Measurements from ENCODE around the gene PIGZ.

Gene PIGZ

DNA sequence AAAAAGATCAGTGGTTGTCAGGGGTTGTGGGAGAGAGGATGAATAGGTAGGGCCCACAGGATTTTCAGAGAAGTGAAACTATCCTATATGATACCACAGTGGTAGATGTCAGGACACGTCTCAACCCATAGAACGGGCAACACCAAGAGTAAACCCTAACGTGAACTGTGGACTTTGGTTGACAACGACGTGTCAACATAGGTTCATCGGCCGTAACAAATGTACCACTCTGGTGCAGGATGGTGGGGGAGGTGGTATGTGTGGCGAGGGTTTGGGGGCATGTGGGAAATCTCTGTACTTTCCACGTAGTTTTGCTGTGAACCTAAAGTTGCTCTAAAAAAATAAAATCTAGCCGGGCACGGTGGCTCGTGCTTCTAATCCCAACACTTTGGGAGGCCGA, 13.0 kb upstream of the PIGZ start:
- DNase-seq, result no peak

DNA sequence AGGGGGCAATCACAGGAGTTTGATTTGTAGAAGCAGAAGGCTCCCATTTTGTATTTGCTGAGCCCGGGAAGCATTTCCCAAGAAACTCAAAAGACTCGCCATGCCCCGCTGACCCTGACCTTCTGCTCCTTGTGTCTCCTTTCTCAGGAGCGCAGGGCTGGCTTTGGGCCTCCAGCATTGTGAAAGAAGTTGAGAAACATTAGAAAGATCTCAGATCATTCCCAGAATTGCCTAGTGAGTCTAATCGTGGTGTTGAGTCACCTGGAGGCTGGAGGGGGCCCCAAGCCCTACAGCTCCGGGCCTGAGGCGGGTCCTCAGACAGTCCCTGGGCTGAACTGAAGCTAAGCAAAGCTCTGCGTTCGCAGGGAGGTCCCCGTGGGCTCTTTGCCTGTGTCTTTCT, 10.9 kb upstream of the PIGZ start:
- DNase-seq, result no peak

DNA sequence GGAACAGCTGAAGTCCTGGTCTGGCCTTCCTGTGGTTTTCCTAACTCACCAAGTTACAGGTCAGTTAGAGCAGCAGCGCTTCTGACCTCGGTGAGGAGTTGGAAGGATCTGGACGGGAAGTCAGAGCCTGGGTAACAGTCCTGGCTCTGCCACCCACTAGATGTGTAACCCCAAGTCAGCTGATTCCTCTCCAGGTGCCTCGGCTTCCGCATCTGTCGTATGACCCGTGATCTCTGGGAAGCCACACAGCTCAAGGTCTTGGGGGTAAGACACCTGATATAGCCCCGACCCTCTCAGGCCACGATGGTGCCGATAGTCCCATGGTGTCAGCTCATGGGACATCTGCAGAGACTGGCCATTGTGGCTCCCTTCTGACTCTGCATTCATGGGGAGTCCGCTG, 8.3 kb upstream of the PIGZ start:
- no peak for DNase-seq

DNA sequence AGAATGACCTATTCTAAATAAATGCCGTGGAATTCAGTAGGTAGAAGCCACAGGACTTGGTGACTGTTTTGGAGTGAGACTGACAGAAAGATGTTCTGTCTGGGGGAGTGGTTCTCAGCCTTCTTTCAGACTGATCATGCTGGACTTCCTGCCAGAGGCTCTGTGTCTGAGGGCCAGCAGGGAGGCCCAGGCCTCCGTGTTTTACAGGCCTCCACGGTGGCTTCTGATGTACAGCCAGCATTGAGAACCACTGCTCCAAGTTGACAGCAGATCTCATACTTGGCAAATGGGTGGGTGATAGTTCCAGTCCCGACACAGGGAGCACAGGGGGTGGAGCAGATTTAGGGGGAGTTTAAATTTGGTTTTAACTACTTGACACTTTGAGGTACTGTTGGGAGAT, 6.7 kb upstream of the PIGZ start:
- no peak for DNase-seq

DNA sequence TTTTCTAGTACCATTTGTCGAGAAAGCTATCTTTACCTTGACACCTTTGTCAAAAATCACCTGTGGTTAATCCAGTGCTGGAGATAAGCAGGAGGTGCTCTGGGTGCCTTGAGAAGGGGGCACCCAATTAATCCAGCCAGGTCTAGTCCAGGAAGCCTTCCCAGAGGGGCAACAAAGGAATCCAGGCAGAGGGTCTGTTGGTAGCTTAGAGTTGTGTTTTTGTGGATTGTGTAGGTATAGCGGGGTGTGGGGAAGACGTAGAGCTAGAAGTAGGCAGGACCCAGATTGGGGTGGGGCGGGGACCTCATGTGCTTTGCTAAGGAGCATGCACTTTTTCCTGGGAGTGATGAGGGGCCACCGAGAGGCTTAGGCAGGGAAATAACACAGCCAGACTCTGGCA, 6.0 kb upstream of the PIGZ start:
- DNase-seq, result no peak

DNA sequence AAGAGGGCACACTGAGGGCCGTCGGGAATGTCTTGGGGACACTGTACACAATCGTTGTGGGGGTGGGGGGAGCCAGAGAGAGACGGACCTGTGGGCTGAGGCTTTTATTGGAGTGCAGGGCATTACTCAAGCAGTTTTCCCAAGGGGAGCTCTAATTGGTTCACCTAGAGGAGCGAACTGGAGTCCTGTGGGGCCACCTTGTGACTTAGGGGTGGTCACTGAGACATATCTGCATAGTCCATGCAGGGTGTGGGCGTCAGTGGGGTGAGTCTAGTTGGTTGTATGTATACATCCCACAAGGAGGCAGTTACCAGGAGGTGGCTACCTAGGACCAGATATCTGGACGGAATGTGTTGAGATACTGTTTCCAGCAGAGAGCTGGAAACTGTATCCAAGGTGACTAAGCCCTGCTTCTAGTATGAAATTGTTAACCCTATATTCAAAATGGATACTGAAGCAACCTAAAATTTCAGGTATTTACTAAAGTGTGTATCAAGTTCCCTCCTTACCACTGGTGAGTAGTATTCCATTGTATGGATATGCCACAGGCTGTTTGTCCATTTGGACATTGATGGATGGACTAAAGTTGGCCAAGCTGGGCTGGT, 2.6 kb upstream of the PIGZ start:
- no peak for DNase-seq

DNA sequence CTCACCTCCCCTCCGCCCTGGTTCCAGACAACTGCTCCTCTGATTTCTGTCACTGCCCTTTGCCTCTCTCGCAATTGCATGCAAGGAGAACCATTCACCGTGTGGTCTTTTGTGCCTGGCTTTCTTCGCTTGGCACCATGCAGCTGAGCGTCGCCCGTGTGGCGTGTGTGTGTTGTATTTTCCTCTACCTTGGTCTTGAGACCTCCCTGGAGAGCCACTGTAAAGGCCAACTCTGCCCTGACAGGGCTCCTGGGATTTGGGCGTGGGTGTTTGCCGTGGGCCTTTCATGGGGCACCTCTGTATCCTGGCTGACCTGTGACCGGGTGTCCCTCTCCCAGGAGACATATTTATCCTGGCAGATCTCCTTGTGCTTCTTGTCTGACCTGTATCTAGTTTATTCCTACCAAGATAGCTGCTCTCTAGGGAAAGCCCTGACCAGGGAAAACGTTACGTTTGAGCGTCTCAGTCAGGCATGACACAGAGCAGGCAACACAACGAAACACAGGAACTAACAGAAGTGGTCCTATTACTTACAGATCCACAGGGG, 2.0 kb upstream of the PIGZ start:
- no peak for DNase-seq

DNA sequence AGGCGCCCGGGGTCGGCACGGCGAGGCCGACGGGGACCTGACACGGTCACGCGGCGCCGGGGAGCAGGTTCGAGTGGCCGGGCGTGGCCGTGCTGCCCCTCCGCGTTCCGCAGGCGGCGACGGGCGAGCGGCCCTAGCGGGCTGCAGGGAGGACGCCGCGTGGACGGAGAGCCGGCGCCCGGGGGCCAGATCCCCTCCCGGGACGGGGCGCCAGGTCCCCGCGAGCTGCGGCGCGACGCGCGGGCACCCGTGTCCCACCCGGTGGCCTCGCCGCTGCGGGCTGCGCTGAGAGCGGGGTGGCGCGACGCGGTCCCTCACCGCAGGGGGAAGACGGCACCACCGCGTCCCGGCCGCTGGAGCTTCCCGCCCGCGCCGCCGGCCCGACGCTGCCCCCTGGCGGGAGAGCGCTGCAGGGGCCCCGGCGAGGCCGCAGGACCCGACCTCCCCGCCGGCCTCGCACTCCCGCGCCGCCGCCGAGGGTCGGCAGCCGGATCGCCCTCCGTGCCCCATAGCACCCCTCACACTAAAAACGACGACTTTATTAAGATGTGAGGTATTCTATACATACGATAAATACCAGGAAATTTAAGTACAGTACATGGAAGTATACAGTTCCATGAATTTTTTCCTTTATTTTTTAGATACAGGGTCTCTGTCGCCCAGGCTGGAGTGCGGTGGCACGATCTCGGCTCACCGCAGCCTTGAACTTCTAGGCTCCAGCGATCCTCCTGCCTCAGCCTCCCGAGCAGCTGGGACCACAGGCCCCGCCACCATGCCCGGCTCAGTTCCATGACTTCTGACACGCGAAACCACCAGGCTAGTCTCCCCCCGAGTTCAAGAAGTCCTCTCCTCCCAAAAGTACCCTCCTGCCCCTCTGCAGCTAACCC, 1.3 kb upstream of the PIGZ start:
- peak; percentile 71 for DNase-seq

DNA sequence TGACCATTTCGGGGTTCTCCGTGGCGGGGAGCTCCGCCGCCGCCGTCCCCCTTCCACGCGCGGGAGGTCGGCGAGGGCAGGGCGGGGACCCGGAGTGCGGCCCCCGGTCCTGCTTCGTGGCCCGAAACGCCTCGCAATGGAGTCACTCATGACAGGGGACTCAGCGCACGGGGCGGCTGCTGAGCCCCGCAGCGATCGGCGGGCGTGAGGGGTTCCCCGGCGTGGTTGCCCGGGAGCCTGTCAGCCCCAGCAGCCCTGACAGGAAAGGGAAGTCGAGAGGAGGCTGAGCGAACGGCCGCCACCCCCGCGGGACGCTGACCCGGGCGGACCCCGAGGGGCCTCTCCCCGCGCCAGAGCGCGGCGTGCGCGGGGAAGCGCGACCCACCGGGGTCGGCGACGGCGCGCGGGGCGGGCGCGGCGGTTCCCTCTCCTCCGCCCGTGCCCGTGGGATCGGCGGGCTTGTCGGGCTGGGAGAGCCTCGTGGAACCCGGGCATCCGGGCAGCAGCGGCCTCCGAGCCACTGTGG, 564 bp upstream of the PIGZ start:
- DNase-seq, result peak; percentile 35

DNA sequence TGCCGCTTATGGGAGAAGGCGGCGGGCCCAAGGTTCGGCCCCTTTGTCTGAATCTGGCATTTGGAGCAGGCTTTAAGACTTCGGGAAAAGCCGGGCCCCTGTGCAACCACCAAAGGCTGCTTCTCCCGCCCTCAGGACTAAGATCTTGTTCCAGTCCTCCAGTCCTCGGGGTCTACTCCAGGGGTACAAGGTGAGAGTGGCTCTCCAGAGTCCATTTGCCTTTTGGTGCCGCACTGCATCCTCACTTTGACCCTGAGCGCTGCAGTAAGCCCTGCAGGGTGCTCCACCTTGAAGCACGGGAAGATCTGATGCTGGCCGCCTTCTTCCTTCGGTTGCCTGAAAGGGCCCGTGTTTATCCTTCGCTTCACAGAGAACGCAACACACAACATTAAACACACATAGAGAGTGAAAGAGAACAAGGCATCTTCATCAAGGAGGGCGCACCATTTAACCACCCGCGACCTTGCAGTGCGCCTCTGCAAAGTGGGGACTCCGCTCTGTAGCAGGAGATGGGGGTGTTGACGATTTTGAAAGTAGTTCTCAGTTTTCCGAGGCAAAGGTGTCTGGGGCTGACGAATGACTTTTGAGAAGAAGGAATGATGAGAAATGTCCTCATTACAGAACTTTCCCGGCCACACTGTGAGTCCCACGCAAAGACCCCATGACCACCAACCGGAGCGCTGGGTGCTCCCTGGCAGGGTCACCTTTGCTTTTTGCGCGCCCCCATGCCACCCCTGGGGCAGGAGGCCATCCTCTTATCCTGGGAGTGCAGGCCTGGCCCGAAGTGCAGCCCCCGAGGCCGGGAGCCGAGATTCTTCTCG, 1.0 kb downstream of the PIGZ start:
- no peak for DNase-seq

DNA sequence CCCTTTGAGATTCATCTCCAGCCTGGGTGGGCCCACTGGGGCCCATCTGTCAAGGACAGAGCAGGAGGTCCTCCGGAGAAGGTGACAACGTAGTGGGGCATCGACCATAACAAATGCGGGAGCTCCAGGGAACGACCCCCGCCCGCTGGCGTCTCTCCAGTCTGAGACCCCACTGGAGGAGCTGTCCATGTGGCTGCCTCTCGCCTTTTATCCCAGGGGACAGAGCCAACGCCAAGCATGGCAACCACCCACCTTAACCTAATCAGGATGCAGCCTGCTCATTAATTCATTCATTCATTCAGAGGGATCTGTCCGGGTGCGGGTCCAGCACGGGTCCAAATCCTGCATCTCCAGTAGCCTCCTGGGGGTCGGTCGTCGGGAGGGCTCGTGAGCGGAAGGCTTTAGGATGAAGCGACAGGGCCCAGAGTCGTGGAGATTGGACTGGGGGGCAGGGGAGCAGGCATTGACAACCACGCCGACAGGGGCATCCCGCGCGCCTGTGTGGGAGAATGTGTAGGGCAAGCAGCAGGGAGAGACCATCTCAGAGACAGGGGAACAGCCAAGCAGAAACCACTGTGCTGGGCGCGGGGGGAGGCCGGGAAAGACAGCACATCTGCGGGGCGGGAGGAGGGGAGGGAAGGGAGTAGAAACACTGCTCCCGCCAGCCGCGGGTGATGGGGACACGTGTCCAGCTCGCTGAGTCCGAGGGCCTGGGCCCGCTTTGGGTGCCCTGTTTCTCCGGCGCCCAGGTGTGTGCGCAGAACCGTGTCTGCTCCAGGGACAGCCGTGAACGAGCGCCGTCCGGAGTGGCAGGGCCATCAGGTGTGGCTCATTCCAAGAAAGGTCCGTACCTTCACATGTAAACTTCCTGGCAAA, 1.9 kb downstream of the PIGZ start:
- no peak for DNase-seq

DNA sequence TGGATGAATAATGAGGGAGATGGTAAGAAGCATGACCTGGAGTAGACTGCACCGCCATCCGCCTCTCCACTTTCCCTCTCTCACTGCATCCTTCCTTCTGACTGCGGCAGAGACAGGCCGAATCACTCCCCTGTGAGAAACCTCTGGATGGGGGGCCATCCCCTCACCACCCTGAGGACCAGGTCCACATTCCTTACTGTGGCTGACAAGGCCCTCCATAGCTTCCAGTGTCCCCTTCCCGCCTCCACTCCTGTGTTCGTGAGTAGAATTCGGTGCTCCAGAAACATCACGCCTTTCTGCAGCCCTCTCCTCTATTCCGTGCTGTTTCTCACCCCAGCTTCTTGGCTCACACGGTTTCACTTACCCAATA, 2.8 kb downstream of the PIGZ start:
- DNase-seq, result no peak

DNA sequence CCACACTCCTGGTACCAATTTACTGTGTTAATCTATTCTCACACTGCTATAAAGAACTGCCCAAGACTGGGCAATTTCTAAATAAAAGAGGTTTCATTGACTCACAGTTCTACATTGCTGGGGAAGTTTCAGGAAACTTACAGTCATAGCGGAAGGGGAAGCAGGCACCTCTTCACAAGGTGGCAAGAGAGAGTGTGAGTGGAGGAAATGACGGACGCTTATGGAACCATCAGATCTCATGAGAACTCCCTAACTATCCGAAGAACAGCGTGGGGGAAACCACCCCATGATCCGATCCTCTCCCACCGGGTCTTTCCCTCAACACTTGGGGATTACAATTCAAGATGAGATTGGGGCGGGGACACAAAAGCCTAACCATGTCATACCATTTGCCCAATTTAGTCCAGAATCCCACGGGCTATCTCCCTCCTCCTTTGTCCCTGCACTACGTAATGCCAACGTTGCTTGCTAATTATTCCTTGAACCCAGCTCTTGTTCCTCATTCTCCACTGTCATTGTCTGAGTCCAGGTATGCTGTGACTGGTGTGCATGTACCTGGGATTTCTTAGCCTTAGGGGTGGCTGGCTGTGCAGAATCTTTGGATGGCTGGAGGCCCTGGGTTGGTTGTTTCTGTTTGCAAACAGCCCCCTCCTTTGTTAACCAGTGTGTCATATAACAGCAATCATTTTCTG, 3.4 kb downstream of the PIGZ start:
- DNase-seq, result no peak

DNA sequence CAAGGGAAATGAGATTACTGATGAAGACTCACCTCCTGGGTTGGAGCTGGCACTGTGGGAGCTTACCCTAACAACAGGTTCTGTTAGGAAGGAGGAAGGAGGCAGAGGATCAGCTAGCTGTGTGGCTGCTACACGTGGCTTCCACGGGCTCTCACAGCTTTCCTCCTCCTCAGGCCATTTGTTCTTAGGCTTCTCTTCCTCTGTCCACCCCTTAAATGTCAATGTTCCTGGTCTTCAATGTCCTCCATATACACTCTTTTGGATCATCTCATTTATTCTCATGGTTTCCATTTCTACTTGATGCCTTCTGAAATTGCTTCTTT, 5.0 kb downstream of the PIGZ start:
- DNase-seq, result no peak

DNA sequence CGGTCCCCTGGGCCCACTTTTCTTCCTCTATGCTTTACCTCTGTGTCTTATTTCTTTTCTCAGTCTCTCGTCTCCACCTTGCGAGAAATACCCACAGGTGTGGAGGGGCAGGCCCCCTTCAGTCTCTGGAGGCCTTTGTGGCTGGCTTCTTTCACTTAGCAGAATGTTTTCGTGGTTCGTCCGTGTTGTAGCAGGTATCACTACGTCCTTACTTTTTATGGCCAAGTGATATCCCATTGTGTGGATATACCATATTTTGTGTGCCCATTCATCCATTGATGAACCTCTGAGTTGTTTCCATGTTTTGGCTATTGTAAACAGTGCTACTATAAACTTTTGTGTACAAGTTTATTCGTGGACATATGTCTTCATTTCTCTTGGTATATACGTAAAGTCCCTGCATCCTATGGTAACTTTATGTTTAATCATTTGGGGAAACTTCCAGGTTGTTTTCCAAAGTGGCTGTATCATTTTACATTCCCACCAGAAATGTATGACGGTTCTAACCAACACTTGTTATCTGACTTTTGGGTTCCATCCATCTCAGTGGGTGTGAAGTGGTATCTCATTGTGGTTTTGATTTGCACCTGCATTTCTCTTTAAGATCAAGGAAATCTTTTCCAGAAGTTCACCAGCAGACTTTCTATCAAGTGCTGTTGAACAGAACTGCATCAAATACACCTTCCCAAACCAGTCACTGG, 5.6 kb downstream of the PIGZ start:
- DNase-seq, result no peak

DNA sequence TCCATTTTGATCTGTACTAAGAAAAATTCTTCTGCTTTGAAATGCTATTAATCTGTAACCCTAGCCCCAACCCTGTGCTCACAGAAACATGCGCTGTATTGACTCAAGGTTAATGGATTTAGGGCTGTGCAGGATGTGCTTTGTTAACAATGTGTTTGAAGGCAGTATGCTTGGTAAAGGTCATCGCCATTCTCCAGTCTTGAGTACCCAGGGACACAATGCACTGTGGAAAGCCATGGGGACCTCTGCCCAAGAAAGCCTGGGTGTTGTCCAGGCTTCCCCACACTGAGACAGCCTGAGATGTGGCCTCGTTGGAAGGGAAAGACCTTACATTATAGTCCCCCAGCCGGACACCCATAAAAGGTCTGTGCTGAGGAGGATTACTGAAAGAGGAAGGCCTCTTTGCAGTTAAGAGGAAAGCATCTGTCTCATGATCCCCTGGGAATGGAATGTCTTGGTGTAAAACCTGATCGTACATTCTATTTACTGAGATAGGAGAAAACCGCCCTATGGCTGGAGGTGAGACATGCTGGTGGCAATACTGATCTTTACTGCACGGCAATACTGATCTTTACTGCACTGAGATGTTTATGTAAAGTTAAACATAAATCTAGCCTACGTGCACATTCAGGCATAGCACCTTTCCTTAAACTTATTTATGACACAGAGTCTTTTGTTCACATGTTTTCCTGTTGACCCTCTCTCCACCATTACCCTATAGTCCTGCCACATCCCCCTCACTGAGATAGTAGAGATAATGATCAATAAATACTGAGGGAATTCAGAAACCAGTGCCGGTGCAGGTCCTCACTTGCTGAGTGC, 6.3 kb downstream of the PIGZ start:
- DNase-seq, result no peak

DNA sequence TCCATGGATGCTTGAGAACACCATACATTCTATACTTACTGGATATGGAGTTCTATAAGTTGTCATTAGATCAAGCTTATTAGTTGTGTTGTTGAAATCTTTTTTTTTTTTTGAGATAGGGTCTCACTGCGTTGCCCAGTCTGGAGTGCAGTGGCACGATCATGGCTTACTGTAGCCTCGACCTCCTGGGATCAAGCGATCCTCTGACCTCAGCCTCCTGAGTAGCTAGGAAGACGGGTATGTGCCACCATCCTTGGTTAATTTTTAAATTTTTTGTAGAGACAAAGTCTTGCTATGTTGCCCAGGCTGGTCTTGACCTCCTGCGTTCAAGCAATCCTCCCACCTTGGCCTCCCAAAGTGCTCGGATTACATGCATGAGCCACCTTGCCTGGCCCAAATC, 13.8 kb downstream of the PIGZ start:
- no peak for DNase-seq

DNA sequence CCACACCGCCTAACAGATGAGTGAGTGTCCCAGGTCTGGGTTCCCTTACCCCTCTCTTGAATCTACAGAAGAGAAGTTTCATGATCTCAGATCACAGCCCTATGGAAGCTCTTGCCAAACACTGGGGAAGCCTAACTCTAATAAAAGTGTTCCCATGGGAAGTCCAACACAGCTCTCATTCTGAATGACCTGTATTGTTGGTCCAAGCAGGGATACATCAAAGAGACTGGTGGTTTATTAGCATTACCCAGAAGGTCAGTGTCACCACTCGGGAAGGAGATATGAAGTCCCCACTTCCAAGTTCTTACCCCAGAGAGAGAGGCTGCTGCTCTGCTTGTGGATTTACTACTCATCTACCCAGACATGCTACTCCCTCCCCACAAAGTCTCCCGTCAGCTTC, 17.3 kb downstream of the PIGZ start:
- no peak for DNase-seq

DNA sequence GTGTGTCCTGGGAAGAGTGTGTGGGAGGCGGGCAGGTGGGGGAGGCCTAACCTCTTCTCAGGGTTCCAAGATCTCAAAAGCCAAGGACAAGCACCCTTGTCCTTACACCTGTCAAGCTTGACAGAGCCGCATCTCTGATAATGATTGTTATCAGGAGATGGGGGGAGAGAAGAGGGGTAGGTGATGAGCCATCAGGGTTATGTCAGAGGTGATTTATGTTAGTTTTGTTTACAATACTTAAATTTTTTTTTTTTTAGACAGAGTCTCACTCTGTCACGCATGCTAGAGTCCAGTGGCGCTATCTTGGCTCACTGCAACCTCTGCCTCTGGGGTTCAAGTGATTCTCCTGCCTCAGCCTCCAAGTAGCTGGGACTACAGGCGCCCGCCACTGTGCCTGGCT, 18.9 kb downstream of the PIGZ start:
- DNase-seq, result no peak

DNA sequence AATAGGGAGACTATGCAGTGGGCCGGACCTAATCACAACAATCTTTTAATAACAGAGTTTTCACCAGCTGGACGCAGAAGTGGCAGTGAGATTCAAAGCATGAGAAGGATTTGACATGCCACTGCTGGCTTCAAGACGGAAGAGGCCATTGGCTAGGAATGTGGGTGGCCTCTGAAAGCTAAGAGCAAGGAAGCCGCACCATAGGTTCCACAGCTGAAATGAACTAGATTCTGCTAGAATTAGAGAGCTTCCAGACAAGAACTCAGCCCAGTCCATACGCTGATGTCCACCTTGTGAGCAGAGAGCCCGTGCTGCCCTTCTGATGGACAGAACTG, 19.4 kb downstream of the PIGZ start:
- no peak for DNase-seq

Measured in CD4-positive, alpha-beta T cell treated with Interleukin-21 for 1 hour (primary cell).